Upper lobe of left lung (tissue), 4 donors: ENCODE data around the gene NFASC.

Experiments
- EP300 ChIP-seq, 4 donors: sonication (generic); formaldehyde crosslinking; IDR thresholded peaks; one replicate each; pipeline ENCODE4 v1.5.1; 2017; ENCODE audit warnings: antibody characterized with exemption in 4 of 4, control low read depth in 2 of 4
- POLR2A ChIP-seq, 4 donors: fragments of 450-650 bp; IDR thresholded peaks; one replicate each; pipeline ENCODE4 v1.5.1; 2016 to 2017; ENCODE audit warnings: antibody characterized with exemption in 4 of 4, mild to moderate bottlenecking in 2 of 4

GRCh38 chr1:204974327-204974726 lies 103.7 kb downstream of the NFASC start:
- TF ChIP-seq EP300 (IDR thresholded peaks at IDR 0.05) (no peak), POLR2A (IDR thresholded peaks at IDR 0.05) (no peak)
